ENCODE measurements around the gene LRMDA. TPM values are rescaled to one million over a fixed set of nuclear protein-coding genes. Genes with fewer than 3 reads are reported as not detected.
A peak's percentile ranks its signal among the peaks of the same experiment; 100 is the strongest.

The LRMDA gene
- total RNA-seq, 1 donor from 2014 or later: 18.7 TPM

- TF ChIP-seq, protein P1, sequence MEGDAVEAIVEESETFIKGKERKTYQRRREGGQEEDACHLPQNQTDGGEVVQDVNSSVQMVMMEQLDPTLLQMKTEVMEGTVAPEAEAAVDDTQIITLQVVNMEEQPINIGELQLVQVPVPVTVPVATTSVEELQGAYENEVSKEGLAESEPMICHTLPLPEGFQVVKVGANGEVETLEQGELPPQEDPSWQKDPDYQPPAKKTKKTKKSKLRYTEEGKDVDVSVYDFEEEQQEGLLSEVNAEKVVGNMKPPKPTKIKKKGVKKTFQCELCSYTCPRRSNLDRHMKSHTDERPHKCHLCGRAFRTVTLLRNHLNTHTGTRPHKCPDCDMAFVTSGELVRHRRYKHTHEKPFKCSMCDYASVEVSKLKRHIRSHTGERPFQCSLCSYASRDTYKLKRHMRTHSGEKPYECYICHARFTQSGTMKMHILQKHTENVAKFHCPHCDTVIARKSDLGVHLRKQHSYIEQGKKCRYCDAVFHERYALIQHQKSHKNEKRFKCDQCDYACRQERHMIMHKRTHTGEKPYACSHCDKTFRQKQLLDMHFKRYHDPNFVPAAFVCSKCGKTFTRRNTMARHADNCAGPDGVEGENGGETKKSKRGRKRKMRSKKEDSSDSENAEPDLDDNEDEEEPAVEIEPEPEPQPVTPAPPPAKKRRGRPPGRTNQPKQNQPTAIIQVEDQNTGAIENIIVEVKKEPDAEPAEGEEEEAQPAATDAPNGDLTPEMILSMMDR (IDR thresholded peaks at IDR 0.05; ENCODE audit: insufficient read depth, low read length, poor library complexity, severe bottlenecking): no peak
- no peak for DNase-seq (ENCODE audit: low read depth)
- H3K4me3 ChIP-seq (ENCODE audit: low read depth, low read length): no peak overlapping the region
Measured at GRCh38 chr10:75525646-75526045, 94.2 kb downstream of the LRMDA start.

DNA sequence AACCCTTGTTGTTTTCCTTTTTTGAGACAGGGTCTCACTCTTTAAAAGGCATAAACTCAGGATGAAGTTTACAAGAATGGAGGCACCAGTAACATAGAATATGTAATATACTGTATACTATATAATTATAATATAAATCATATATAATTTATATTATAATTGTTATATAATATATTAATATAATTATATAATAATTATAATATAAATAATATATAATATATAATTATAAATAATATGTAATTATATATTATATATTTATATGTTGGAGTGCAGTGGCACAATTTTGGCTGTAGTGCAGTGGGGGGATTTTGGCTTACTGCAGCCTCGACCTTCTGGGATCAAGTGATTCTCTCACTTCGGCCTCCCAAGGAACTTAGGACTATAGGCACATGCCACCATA lies 96.1 kb downstream of the LRMDA start:
- Histone ChIP-seq H3K27me3 (ENCODE audit: control insufficient read depth, insufficient read depth, low read length) (no peaks in the 10 kb centered on the region), H3K36me3 (ENCODE audit: control insufficient read depth, insufficient read depth, low read length) (no peaks in the 10 kb centered on the region), H3K4me3 (ENCODE audit: low read depth, low read length) (no peak overlapping the region)
- no peak for DNase-seq (ENCODE audit: low read depth)
- TF ChIP-seq, protein P1 (IDR thresholded peaks at IDR 0.05; ENCODE audit: insufficient read depth, low read length, poor library complexity, severe bottlenecking): no peak

More at GRCh38 chr10:75525646-75526045, 94.2 kb downstream of the LRMDA start:
- H3K27me3 ChIP-seq (ENCODE audit: control insufficient read depth, insufficient read depth, low read length): no peaks in the 10 kb centered on the region
- H3K36me3 ChIP-seq (ENCODE audit: control insufficient read depth, insufficient read depth, low read length): no peaks in the 10 kb centered on the region

- DNase-seq (ENCODE audit: low read depth): no peak
- Histone ChIP-seq H3K36me3 (ENCODE audit: control insufficient read depth, insufficient read depth, low read length) (no peaks in the 10 kb centered on the region), H3K27me3 (ENCODE audit: control insufficient read depth, insufficient read depth, low read length) (no peaks in the 10 kb centered on the region), H3K4me3 (ENCODE audit: low read depth, low read length) (no peak overlapping the region)
- TF ChIP-seq, protein P1 (IDR thresholded peaks at IDR 0.05; ENCODE audit: insufficient read depth, low read length, poor library complexity, severe bottlenecking): no peak
Measured at GRCh38 chr10:75528392-75528791, 97.0 kb downstream of the LRMDA start.

DNA sequence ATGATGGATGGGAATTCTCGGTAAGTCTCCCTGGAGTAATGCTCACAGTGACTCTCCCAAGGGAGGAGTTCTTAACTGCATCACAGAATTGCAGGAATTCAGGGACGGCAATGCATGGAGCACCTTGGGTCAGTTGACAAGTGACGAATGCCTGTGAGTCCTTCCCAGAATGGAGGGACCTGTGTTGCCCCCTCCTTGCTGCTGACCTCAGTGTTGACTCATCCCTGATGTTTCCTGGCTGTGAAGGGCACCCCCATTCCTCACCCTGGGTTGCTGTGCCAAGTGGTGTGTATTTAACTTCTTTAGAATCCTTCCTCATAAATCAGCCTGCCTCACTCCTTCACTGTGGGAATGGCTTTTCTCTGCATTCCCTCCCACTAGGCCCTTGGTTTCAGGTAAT lies 98.9 kb downstream of the LRMDA start:
- TF ChIP-seq, protein P1 (IDR thresholded peaks at IDR 0.05; ENCODE audit: insufficient read depth, low read length, poor library complexity, severe bottlenecking): no peak
- no peaks in the 10 kb centered on the region for H3K27me3 ChIP-seq (ENCODE audit: control insufficient read depth, insufficient read depth, low read length)
- DNase-seq (ENCODE audit: low read depth): peak; percentile 99

GRCh38 chr10:75531571-75532031 lies 100.2 kb downstream of the LRMDA start:
- TF ChIP-seq, protein P1 (IDR thresholded peaks at IDR 0.05; ENCODE audit: insufficient read depth, low read length, poor library complexity, severe bottlenecking): no peak
- no peak overlapping the region for H3K4me3 ChIP-seq (ENCODE audit: low read depth, low read length)
- H3K36me3 ChIP-seq (ENCODE audit: control insufficient read depth, insufficient read depth, low read length): no peaks in the 10 kb centered on the region
- no peak for DNase-seq (ENCODE audit: low read depth)
- H3K27me3 ChIP-seq (ENCODE audit: control insufficient read depth, insufficient read depth, low read length): no peaks in the 10 kb centered on the region

More for the DNA sequence above, 98.9 kb downstream of the LRMDA start:
- Histone ChIP-seq H3K4me3 (ENCODE audit: low read depth, low read length) (no peak overlapping the region), H3K36me3 (ENCODE audit: control insufficient read depth, insufficient read depth, low read length) (no peaks in the 10 kb centered on the region)

GRCh38 chr10:75532253-75532924 lies 101.0 kb downstream of the LRMDA start:
- TF ChIP-seq, protein P1 (IDR thresholded peaks at IDR 0.05; ENCODE audit: insufficient read depth, low read length, poor library complexity, severe bottlenecking): no peak
- Histone ChIP-seq H3K4me3 (ENCODE audit: low read depth, low read length) (no peak overlapping the region), H3K27me3 (ENCODE audit: control insufficient read depth, insufficient read depth, low read length) (no peaks in the 10 kb centered on the region), H3K36me3 (ENCODE audit: control insufficient read depth, insufficient read depth, low read length) (no peaks in the 10 kb centered on the region)
- DNase-seq (ENCODE audit: low read depth): peak; percentile 78
